ENCODE results near the gene KCNK1. TPM values are rescaled to one million over a fixed set of nuclear protein-coding genes. Genes with fewer than 3 reads are reported as not detected.

Gene KCNK1
- total and polyA plus RNA-seq, 2 of the 13 experiments (the other 11 are each of a cell fraction or from before 2014, with no cell fraction given), result not detected

GRCh38 chr1:233599542-233600073, 14.3 kb upstream of the KCNK1 start:
- H4K20me1 ChIP-seq (ENCODE audit: insufficient read depth, low read length), result no peaks in the 10 kb centered on the region
- H3K4me3 ChIP-seq (replicated peaks in 1 of 3; ENCODE audit: insufficient read depth in 1 of 3, low read depth in 2 of 3, low read length in 3 of 3), result no peak overlapping the region
- 38% methylated on average over 5 of the region's 5 CpGs for whole genome bisulfite sequencing (ENCODE audit: low lambda C conversion rate)
- no peak overlapping the region for H3K27ac ChIP-seq (ENCODE audit: extremely low read length, insufficient read depth, low read length)
- ChIA-PET CTCF (ENCODE audit: low intra/inter-chr PET ratio, low total read pairs) (no interaction called here), POLR2A (no interaction called here)
- H3K36me3 ChIP-seq (replicated peaks in 1 of 2; ENCODE audit: control insufficient read depth in 1 of 2, insufficient read depth in 2 of 2, low read length in 2 of 2), result no peaks in the 10 kb centered on the region
- BruUV-seq (replicated peaks), result no TSS peak
- H2AFZ ChIP-seq (ENCODE audit: low read length), result no peak overlapping the region
- no peak for TF ChIP-seq RARA (CRISPR knock-in tag; IDR thresholded peaks at IDR 0.05)
- no peak for TF ChIP-seq ZNF512B (CRISPR knock-in tag; IDR thresholded peaks at IDR 0.05; ENCODE audit: borderline replicate concordance)
- no peak for TF ChIP-seq TBX3 (IDR thresholded peaks at IDR 0.05; ENCODE audit: borderline replicate concordance)
- TF ChIP-seq TARDBP (CRISPR knock-in tag; IDR thresholded peaks at IDR 0.05), result no peak
- H3K27me3 ChIP-seq (ENCODE audit: control insufficient read depth in 1 of 2, insufficient read depth in 2 of 2, low read length in 2 of 2), result no peaks in the 10 kb centered on the region; a peak in 1 of 5 replicates
- intact Hi-C loops (cut with micrococcal nuclease; ENCODE audit: unreplicated experiment) (no loop called here), in situ Hi-C loops (cut with HindIII; ENCODE audit: extremely low pct_ligation_motif_present, low pct_unique_long_range_greater_than_20kb) (no loop called here)
- H3K9me3 ChIP-seq (ENCODE audit: low read length), result no peaks in the 10 kb centered on the region
- FAIRE-seq, result no peak
- no peaks in the 10 kb centered on the region for H3K4me1 ChIP-seq (ENCODE audit: insufficient read depth, low read length)
- no peaks in the 10 kb centered on the region for H3K79me2 ChIP-seq (ENCODE audit: insufficient read depth, low read length)
- H3K9ac ChIP-seq (ENCODE audit: insufficient read depth, low read depth, low read length), result no peak overlapping the region
- DNase-seq (ENCODE audit: low spot score), result no peak
- ATAC-seq, result no peak
- no peak overlapping the region for H3K4me2 ChIP-seq (ENCODE audit: low read depth, low read length)

- Histone ChIP-seq H3K79me2 (ENCODE audit: insufficient read depth, low read length) (no peaks in the 10 kb centered on the region), H3K27me3 (ENCODE audit: control insufficient read depth in 1 of 2, insufficient read depth in 2 of 2, low read length in 2 of 2) (no peaks in the 10 kb centered on the region; a peak in 1 of 5 replicates), H3K9ac (ENCODE audit: insufficient read depth, low read depth, low read length) (no peak overlapping the region), H3K4me1 (ENCODE audit: insufficient read depth, low read length) (no peaks in the 10 kb centered on the region), H3K9me3 (ENCODE audit: low read length) (no peaks in the 10 kb centered on the region), H3K4me2 (ENCODE audit: low read depth, low read length) (no peak overlapping the region), H3K36me3 (replicated peaks in 1 of 2; ENCODE audit: control insufficient read depth in 1 of 2, insufficient read depth in 2 of 2, low read length in 2 of 2) (no peaks in the 10 kb centered on the region), H4K20me1 (ENCODE audit: insufficient read depth, low read length) (no peaks in the 10 kb centered on the region), H3K4me3 (replicated peaks in 1 of 3; ENCODE audit: insufficient read depth in 1 of 3, low read depth in 2 of 3, low read length in 3 of 3) (no peak overlapping the region), H2AFZ (ENCODE audit: low read length) (no peak overlapping the region), H3K27ac (ENCODE audit: extremely low read length, insufficient read depth, low read length) (no peak overlapping the region)
- CTCF ChIA-PET (ENCODE audit: low intra/inter-chr PET ratio, low total read pairs), result no interaction called here
- FAIRE-seq (no peak), ATAC-seq (no peak), DNase-seq (ENCODE audit: low spot score) (no peak)
- intact Hi-C loops (cut with micrococcal nuclease; ENCODE audit: unreplicated experiment), result no loop called here
- no TSS peak for BruUV-seq (replicated peaks)
- in situ Hi-C loops (cut with HindIII; ENCODE audit: extremely low pct_ligation_motif_present, low pct_unique_long_range_greater_than_20kb), result no loop called here
- POLR2A ChIA-PET, result no interaction called here
- 0% methylated on average over 1 of the region's 1 CpG for WGBS (ENCODE audit: low lambda C conversion rate)
- no peak for TF ChIP-seq DMTF1 (CRISPR knock-in tag; IDR thresholded peaks at IDR 0.05)
- TF ChIP-seq ELK4 (CRISPR knock-in tag; IDR thresholded peaks at IDR 0.05; ENCODE audit: borderline replicate concordance), result no peak
- TF ChIP-seq KLF13 (CRISPR knock-in tag; IDR thresholded peaks at IDR 0.05), result no peak
- TF ChIP-seq SRSF1 (optimal IDR thresholded peaks at IDR 0.05; ENCODE audit: low read depth, low read length), result no peak
- no peak for TF ChIP-seq ZNF282 (IDR thresholded peaks at IDR 0.05; ENCODE audit: partially characterized antibody)
- TF ChIP-seq HNRNPUL1 (IDR thresholded peaks at IDR 0.05; ENCODE audit: low read depth, low read length), result no peak
- TF ChIP-seq EHMT2 (IDR thresholded peaks at IDR 0.05; ENCODE audit: borderline replicate concordance, low read depth, low read length), result no peak
- TF ChIP-seq ERF (CRISPR knock-in tag; IDR thresholded peaks at IDR 0.05), result no peak
- TF ChIP-seq RBFOX2 (IDR thresholded peaks at IDR 0.05; ENCODE audit: low read depth, low read length), result no peak
Measured at GRCh38 chr1:233600488-233600887, 13.4 kb upstream of the KCNK1 start.
